Ovary (tissue), 9 donors: Measurements from ENCODE around the gene TSPAN10. TPM values are rescaled to one million over a fixed set of nuclear protein-coding genes. Genes with fewer than 3 reads are reported as not detected.

Source experiments
- DNase-seq, 5 donors: peaks; one replicate each; pipeline ENCODE4 v3.0.0-alpha.2; 2019 to 2020
- H3K27ac ChIP-seq, 2 donors: fragments of 200-600 bp; one replicate each; pipeline versions ENCODE4 v1.5.1 to v1.8.0; 2019 to 2022
- H3K27me3 ChIP-seq: fragments of 200-600 bp; one replicate; pipeline ENCODE4 v1.8.0; 2022
- H3K36me3 ChIP-seq: fragments of 200-600 bp; sonication (generic); one replicate; pipeline ENCODE4 v1.5.1; 2019
- H3K4me1 ChIP-seq: one replicate; pipeline ENCODE4 v1.8.1; 2013; ENCODE audit warnings: mild to moderate bottlenecking, moderate library complexity; ENCODE audit not compliant: insufficient read depth
- H3K4me3 ChIP-seq: fragments of 200-600 bp; sonication (generic); one replicate; pipeline ENCODE4 v1.5.1; 2017
- H3K9me3 ChIP-seq, 2 donors: fragments of 200-600 bp in 1 of 2; sonication (generic) in 1 of 2; one replicate each; pipeline versions ENCODE4 v1.5.1 to v1.8.1; 2013 to 2019; ENCODE audit warnings: mild to moderate bottlenecking in 1 of 2, moderate library complexity in 1 of 2
- EP300 ChIP-seq: sonication (generic); formaldehyde crosslinking; IDR thresholded peaks from one replicate; pipeline ENCODE4 v1.6.1; 2017; ENCODE audit warnings: antibody characterized with exemption
- POLR2A ChIP-seq: fragments of 450-650 bp; IDR thresholded peaks from one replicate; pipeline ENCODE4 v1.6.1; 2017; ENCODE audit warnings: antibody characterized with exemption, mild to moderate bottlenecking, moderate library complexity
- WGBS, 3 donors: extraction: QIAGEN DNeasy Blood & Tissue Kit in 1 of 3; methylation state at CpG; one replicate each; pipeline versions ENCODE4 v1.1.5 to v1.1.7; 2013 to 2017; 5-methylcytosine and 5-hydroxymethylcytosine counted together
- intact Hi-C, 4 donors: fragments of 100-400 bp; cut with DNase I; formaldehyde crosslinking; loops; one replicate each; pipeline versions ENCODE4 v1.11.0 to v1.15.1; 2022 to 2023
- polyA plus RNA-seq, 2 donors: library from polyadenylated mRNA; stranded (reverse); fragments of 200-250 nt in 1 of 2; fragments of 350-450 nt in 1 of 2; fragmentation: Illumina TruSeq in 1 of 2; extraction: RNeasy Lipid Tissue Mini Kit (QIAGEN cat#74804) in 1 of 2; gene quantifications; one replicate each; pipeline ENCODE4 v1.2.3, GENCODE V29; 2013 to 2014
- total RNA-seq, 7 donors: library from RNA; depleted of rRNA in 2 of 7; stranded (reverse); fragments of >200 nt in 2 of 7; fragmentation: NEBNext Ultra II Directional in 3 of 7; extraction: Animal tissue kit (Norgen Biotek cat#: 25700) in 3 of 7; gene quantifications; one replicate each; pipeline versions ENCODE4 v1.1.0 to v1.2.4, GENCODE V29; 2016 to 2023
- TF ChIP-seq, protein P1 (sequence below), 3 donors: fragments of 450-650 bp in 2 of 3; fragments of 200-600 bp in 1 of 3; IDR thresholded peaks; one replicate each; pipeline versions ENCODE4 v1.5.1 to v1.8.0; 2016 to 2022; ENCODE audit warnings: antibody characterized with exemption in 3 of 3, mild to moderate bottlenecking in 1 of 3
- donor health status: DM: no; HTN: no; CAD: no; lungs with moderate emphysema.
- donor health status: DM: no; HTN: no; CAD: no.
- donor health status: Bipolar disorder and iron deficiency.
- donor health status: DM: yes; HTN: yes; CAD: no.
- donor health status: DM: no; HTN: no; CAD: no.
- donor health status: DM: yes; HTN: yes; CAD: no.

The TSPAN10 gene
- total and polyA plus RNA-seq, 9 donors, result 0.68 to 3.3 (median 1.2) TPM

DNA sequence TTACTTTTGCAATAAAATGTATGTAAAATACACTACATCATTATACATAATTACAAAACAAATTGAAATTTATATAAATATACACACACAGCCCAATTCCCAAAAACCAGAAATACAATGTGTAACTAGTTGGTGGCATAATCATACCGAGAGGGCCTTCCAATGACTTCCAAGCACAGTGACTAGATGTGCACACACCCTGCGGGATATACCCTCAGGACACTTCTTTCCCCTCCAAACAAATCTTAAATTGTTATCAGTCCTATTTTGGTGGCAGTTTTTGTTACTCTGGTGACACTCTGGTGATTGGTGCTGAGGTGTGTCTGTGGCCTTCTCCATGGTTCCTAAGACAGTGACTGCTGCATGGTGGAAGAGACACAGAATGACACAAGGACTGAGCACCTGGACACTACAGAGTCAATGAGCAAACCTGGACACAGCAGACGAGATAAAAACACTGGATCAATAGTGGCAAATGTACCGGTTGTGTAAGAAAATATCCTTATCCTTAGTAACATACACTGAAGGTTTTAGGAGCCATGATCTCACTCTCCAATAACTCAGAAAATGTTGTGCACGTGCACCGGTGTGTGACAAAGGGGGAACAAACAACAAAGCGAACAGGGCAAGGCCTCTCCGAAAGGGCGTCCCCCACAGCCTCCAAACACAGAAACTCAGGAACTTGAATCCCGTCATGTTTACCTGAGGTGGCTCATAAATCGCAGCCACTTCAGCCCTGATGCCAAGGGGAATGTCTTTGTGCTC, 33.0 kb upstream of the TSPAN10 start:
- intact Hi-C loops, result loop anchor here (5.0 to 10.0 kb wide), 2 partner anchors 349 to 352 kb away; no protein-coding TSS in a partner anchor
- TF ChIP-seq, protein P1, sequence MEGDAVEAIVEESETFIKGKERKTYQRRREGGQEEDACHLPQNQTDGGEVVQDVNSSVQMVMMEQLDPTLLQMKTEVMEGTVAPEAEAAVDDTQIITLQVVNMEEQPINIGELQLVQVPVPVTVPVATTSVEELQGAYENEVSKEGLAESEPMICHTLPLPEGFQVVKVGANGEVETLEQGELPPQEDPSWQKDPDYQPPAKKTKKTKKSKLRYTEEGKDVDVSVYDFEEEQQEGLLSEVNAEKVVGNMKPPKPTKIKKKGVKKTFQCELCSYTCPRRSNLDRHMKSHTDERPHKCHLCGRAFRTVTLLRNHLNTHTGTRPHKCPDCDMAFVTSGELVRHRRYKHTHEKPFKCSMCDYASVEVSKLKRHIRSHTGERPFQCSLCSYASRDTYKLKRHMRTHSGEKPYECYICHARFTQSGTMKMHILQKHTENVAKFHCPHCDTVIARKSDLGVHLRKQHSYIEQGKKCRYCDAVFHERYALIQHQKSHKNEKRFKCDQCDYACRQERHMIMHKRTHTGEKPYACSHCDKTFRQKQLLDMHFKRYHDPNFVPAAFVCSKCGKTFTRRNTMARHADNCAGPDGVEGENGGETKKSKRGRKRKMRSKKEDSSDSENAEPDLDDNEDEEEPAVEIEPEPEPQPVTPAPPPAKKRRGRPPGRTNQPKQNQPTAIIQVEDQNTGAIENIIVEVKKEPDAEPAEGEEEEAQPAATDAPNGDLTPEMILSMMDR (IDR thresholded peaks at IDR 0.05), result no peak
- TF ChIP-seq POLR2A (no peak), EP300 (no peak)
- no peaks in the 10 kb centered on the region for H3K9me3 ChIP-seq
- DNase-seq, result no peak
- no peak overlapping the region for H3K27ac ChIP-seq
- H3K4me1 ChIP-seq, result no peaks in the 10 kb centered on the region
- H3K36me3 ChIP-seq, result no peaks in the 10 kb centered on the region
- H3K4me3 ChIP-seq, result no peak overlapping the region
- H3K27me3 ChIP-seq, result no peaks in the 10 kb centered on the region
- 82 to 84% (median 83%) methylated on average over 11 of the region's 11 CpGs for WGBS, 3 donors

- TF ChIP-seq EP300 (no peak), POLR2A (no peak)
- TF ChIP-seq, protein P1 (IDR thresholded peaks at IDR 0.05), result no peak
- DNase-seq, result no peak
- Histone ChIP-seq H3K36me3 (no peaks in the 10 kb centered on the region), H3K27me3 (no peaks in the 10 kb centered on the region), H3K9me3 (no peaks in the 10 kb centered on the region), H3K4me1 (no peaks in the 10 kb centered on the region), H3K4me3 (no peak overlapping the region), H3K27ac (no peak overlapping the region)
- WGBS, 3 donors, result 63 to 68% (median 64%) methylated on average over 6 of the region's 6 CpGs
- intact Hi-C loops, result loop anchor here in 1 of 4 donors (10.0 kb wide), 1 partner anchor 353 kb away; no protein-coding TSS in a partner anchor
Measured at GRCh38 chr17:81607431-81607830, 29.6 kb upstream of the TSPAN10 start.

- 97 to 98% (median 98%) methylated on average over 4 of the region's 4 CpGs for WGBS, 3 donors
- intact Hi-C loops, result loop anchor here in 1 of 4 donors (10.0 kb wide), 1 partner anchor 353 kb away; no protein-coding TSS in a partner anchor
Measured at GRCh38 chr17:81608082-81608481, 28.9 kb upstream of the TSPAN10 start.

DNA sequence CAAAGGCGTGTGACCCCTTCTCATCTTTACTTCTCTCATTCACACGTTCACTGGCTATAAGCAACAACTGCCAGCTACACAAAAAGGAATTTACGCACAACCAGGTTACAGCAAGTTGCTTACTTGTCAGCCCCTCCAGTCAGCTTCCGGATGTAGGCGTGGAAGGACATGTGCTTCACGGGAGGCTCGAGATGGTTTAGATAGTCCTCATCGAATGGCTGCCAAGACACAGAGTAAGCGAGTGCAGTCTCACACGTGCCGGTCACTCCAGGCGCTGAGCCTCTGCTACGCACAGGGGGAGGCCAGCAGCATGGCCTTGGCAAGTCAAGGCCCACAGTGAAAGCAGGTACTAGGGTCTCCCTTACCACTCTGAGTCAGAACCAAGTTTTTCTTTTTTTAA, 28.4 kb upstream of the TSPAN10 start:
- intact Hi-C loops, result loop anchor here in 1 of 4 donors (10.0 kb wide), 1 partner anchor 354 kb away; no protein-coding TSS in a partner anchor

More at GRCh38 chr17:81608082-81608481, 28.9 kb upstream of the TSPAN10 start:
- H3K27ac ChIP-seq, result no peak overlapping the region
- no peaks in the 10 kb centered on the region for H3K9me3 ChIP-seq
- no peak for DNase-seq
- no peaks in the 10 kb centered on the region for H3K27me3 ChIP-seq
- no peak for TF ChIP-seq EP300
- TF ChIP-seq POLR2A, result no peak
- TF ChIP-seq, protein P1 (IDR thresholded peaks at IDR 0.05), result no peak
- H3K36me3 ChIP-seq, result no peaks in the 10 kb centered on the region
- no peak overlapping the region for H3K4me3 ChIP-seq
- no peaks in the 10 kb centered on the region for H3K4me1 ChIP-seq

More for the DNA sequence above, 28.4 kb upstream of the TSPAN10 start:
- H3K36me3 ChIP-seq, result no peaks in the 10 kb centered on the region
- 84 to 90% (median 88%) methylated on average over 13 of the region's 13 CpGs for WGBS, 3 donors
- no peak for TF ChIP-seq POLR2A
- TF ChIP-seq EP300, result no peak
- TF ChIP-seq, protein P1 (IDR thresholded peaks at IDR 0.05), result no peak
- H3K4me1 ChIP-seq, result no peaks in the 10 kb centered on the region
- no peaks in the 10 kb centered on the region for H3K9me3 ChIP-seq
- no peak overlapping the region for H3K27ac ChIP-seq
- no peaks in the 10 kb centered on the region for H3K27me3 ChIP-seq
- no peak for DNase-seq
- H3K4me3 ChIP-seq, result no peak overlapping the region
